Thymus (tissue), 11 donors: ENCODE data around the gene GPR68. TPM values are rescaled to one million over a fixed set of nuclear protein-coding genes. Genes with fewer than 3 reads are reported as not detected.
"Not testable (repeated sequence)": the region's sequence is repeated elsewhere in the genome, so short reads cannot be mapped to it uniquely, and the experiment has no call there.

Experiments
- DNase-seq, 9 donors: peaks; one replicate each; pipeline ENCODE4 v3.0.0-alpha.2; 2013; ENCODE audit warnings: low spot score in 9 of 9, low read depth in 6 of 9, missing footprints in 1 of 9
- H3K27ac ChIP-seq, 2 donors: one replicate each; pipeline ENCODE4 v1.5.1; 2013; ENCODE audit warnings: control low read depth in 1 of 2, low read depth in 1 of 2, low read length in 1 of 2, mild to moderate bottlenecking in 1 of 2, moderate library complexity in 1 of 2
- H3K27me3 ChIP-seq, 2 donors: one replicate each; pipeline ENCODE4 v1.5.1; 2013; ENCODE audit warnings: low read length in 1 of 2; ENCODE audit not compliant: control insufficient read depth in 2 of 2, insufficient read depth in 1 of 2
- H3K36me3 ChIP-seq, 2 donors: one replicate each; pipeline ENCODE4 v1.5.1; 2013; ENCODE audit warnings: low read length in 1 of 2, mild to moderate bottlenecking in 1 of 2, moderate library complexity in 1 of 2; ENCODE audit not compliant: control insufficient read depth in 2 of 2, insufficient read depth in 2 of 2
- H3K4me1 ChIP-seq, 2 donors: one replicate each; pipeline ENCODE4 v1.5.1; 2013; ENCODE audit warnings: low read length in 2 of 2; ENCODE audit not compliant: control insufficient read depth in 2 of 2, insufficient read depth in 2 of 2
- H3K4me3 ChIP-seq, 2 donors: one replicate each; pipeline ENCODE4 v1.5.1; 2013; ENCODE audit warnings: low read length in 2 of 2, control low read depth in 1 of 2, mild to moderate bottlenecking in 1 of 2
- H3K9me3 ChIP-seq, 2 donors: one replicate each; pipeline ENCODE4 v1.5.1; 2013; ENCODE audit warnings: low read length in 1 of 2, mild to moderate bottlenecking in 1 of 2; ENCODE audit not compliant: control insufficient read depth in 2 of 2, insufficient read depth in 1 of 2
- WGBS: extraction: QIAGEN DNeasy Blood & Tissue Kit; methylation state at CpG from one replicate; pipeline ENCODE4 v1.1.7; 2013; 5-methylcytosine and 5-hydroxymethylcytosine counted together
- polyA plus RNA-seq: library from polyadenylated mRNA; stranded (reverse); fragments of 200-250 nt; gene quantifications from one replicate; pipeline ENCODE4 v1.2.3, GENCODE V29; 2013
- total RNA-seq: library from RNA; stranded (reverse); fragments of 120-200 nt; gene quantifications from one replicate; pipeline ENCODE4 v1.2.4, GENCODE V29; 2013
- donor health status: healthy.

Gene GPR68
- total and polyA plus RNA-seq, 2 donors: 1.4 to 3.6 TPM

GRCh38 chr14:91229743-91230200 lies 14.7 kb downstream of the GPR68 start:
- peaks cover 4 to 5% of the 10 kb centered on the region in 2 donors for H3K36me3 ChIP-seq
- H3K4me1 ChIP-seq: peaks cover 31 to 48% of the 10 kb centered on the region in 2 donors
- no peaks in the 10 kb centered on the region for H3K27me3 ChIP-seq
- no peak overlapping the region for H3K4me3 ChIP-seq
- H3K9me3 ChIP-seq: no peaks in the 10 kb centered on the region
- H3K27ac ChIP-seq: peak overlapping the region; percentile 72 to 82
- 3% methylated on average over 6 of the region's 6 CpGs for WGBS
- DNase-seq: peak in 8 of 9 donors; percentile 55 to 92 (median 75)

DNA sequence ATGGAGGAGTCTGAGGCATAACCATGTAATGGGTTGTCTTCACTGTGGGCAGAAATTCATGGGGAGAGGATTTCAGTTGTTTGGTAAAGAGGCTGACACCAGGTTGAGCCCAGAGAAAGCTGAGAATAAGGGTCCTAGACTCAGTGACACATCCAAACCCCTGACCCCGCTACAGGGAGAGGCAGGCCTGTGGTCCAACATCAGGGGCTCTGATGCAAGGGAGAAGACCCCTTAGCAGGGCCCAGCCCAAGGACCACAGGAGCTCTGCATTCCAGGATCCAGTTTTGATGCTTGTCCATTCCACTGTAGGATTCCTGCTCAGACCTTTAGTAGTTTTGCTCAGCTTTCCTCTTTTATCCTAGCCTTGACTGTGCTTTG lies 15.5 kb downstream of the GPR68 start:
- Histone ChIP-seq H3K9me3 (no peaks in the 10 kb centered on the region), H3K36me3 (peaks cover 7% of the 10 kb centered on the region in 2 donors), H3K4me3 (no peak overlapping the region), H3K27me3 (no peaks in the 10 kb centered on the region), H3K27ac (no peak overlapping the region), H3K4me1 (peaks cover 31 to 49% of the 10 kb centered on the region in 2 donors)
- no peak for DNase-seq
- 100% methylated on average over 1 of the region's 1 CpG for WGBS

- no peak overlapping the region for H3K4me3 ChIP-seq
- H3K9me3 ChIP-seq: no peaks in the 10 kb centered on the region
- peaks cover 4 to 7% of the 10 kb centered on the region in 2 donors for H3K36me3 ChIP-seq
- WGBS: 90% methylated on average over 14 of the region's 14 CpGs
- H3K4me1 ChIP-seq: peaks cover 31 to 54% of the 10 kb centered on the region in 2 donors
- peak overlapping the region in 1 of 2 donors; percentile 12 for H3K27ac ChIP-seq
- no peaks in the 10 kb centered on the region for H3K27me3 ChIP-seq
- DNase-seq: peak in 1 of 9 donors; percentile 32
These were observed 16.1 kb downstream of the GPR68 start for GRCh38 chr14:91228112-91229004.

DNA sequence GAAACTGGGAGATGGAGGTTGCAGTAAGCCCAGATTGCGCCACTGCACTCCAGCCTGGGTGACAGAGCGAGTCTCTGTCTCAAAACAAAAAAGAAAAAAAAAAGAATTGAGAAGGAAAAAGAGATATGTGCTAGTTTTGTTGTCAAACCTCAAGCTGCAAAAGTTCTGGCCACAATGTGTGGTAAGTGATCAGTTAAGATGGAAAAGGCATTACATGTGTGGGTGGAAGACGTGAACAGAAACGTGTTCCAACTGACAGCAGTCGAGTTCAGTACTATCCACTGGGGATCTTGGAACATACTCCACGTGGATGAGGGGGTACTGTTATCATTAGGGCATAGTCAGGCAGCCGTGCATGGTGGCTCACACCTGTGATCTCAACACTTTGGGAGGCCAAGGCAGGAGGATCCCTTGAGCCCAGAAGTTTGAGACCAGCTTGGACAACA lies 17.3 kb downstream of the GPR68 start:
- no peak for DNase-seq
- H3K4me3 ChIP-seq: no peak overlapping the region
- H3K36me3 ChIP-seq: peaks cover 4 to 7% of the 10 kb centered on the region in 2 donors
- WGBS: 77% methylated on average over 7 of the region's 7 CpGs
- no peaks in the 10 kb centered on the region for H3K9me3 ChIP-seq
- H3K27ac ChIP-seq: peak overlapping the region in 1 of 2 donors; percentile 11
- H3K4me1 ChIP-seq: peaks cover 31 to 53% of the 10 kb centered on the region in 2 donors
- no peaks in the 10 kb centered on the region for H3K27me3 ChIP-seq

DNA sequence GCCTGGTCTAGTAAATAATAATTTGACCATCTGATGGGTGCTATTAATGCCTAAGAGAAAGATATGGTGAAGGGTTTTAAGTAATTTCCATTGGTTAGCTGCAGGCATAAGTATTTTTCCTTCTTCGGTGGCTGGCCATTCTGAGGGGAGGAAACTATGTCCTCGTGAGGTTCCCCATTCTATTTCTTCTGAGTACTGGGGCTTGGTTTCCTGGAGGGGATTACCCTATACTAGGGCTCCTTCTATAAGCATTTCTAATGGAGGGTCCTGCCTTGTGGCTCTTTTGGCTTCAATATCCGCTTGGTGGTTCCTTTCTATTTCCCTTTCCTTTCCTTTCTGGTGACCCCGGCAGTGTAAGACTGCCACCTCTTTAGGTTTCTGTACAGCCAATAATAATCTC lies 18.1 kb downstream of the GPR68 start:
- H3K4me1 ChIP-seq: peaks cover 31 to 44% of the 10 kb centered on the region in 2 donors
- H3K27me3 ChIP-seq, H3K4me3 ChIP-seq, H3K27ac ChIP-seq, H3K9me3 ChIP-seq, H3K36me3 ChIP-seq, DNase-seq: not testable (repeated sequence)
- WGBS: 91% methylated on average over 4 of the region's 4 CpGs

- Histone ChIP-seq H3K4me3 (no peak overlapping the region), H3K4me1 (peaks cover 22 to 36% of the 10 kb centered on the region in 2 donors), H3K9me3 (no peaks in the 10 kb centered on the region), H3K27ac (no peak overlapping the region), H3K27me3 (no peaks in the 10 kb centered on the region), H3K36me3 (peaks cover 4 to 15% of the 10 kb centered on the region in 2 donors)
- DNase-seq: no peak
- 98% methylated on average over 7 of the region's 7 CpGs for WGBS
These were observed 19.5 kb downstream of the GPR68 start for GRCh38 chr14:91225025-91225424.

GRCh38 chr14:91223028-91223783 lies 21.3 kb downstream of the GPR68 start:
- H3K4me1 ChIP-seq: peaks cover 4 to 18% of the 10 kb centered on the region in 2 donors
- H3K36me3 ChIP-seq: peaks cover 4 to 16% of the 10 kb centered on the region in 2 donors
- no peaks in the 10 kb centered on the region for H3K9me3 ChIP-seq
- 100% methylated on average over 1 of the region's 1 CpG for WGBS
- no peak overlapping the region for H3K27ac ChIP-seq
- DNase-seq: no peak
- no peaks in the 10 kb centered on the region for H3K27me3 ChIP-seq
- no peak overlapping the region for H3K4me3 ChIP-seq

GRCh38 chr14:91221270-91221669 lies 23.2 kb downstream of the GPR68 start:
- no peak overlapping the region for H3K27ac ChIP-seq
- H3K36me3 ChIP-seq: peaks cover 11 to 28% of the 10 kb centered on the region in 2 donors
- 100% methylated on average over 1 of the region's 1 CpG for WGBS
- DNase-seq: no peak
- H3K4me1 ChIP-seq: peaks cover 0 to 5% of the 10 kb centered on the region in 2 donors
- no peaks in the 10 kb centered on the region for H3K27me3 ChIP-seq
- no peak overlapping the region for H3K4me3 ChIP-seq
- no peaks in the 10 kb centered on the region for H3K9me3 ChIP-seq

DNA sequence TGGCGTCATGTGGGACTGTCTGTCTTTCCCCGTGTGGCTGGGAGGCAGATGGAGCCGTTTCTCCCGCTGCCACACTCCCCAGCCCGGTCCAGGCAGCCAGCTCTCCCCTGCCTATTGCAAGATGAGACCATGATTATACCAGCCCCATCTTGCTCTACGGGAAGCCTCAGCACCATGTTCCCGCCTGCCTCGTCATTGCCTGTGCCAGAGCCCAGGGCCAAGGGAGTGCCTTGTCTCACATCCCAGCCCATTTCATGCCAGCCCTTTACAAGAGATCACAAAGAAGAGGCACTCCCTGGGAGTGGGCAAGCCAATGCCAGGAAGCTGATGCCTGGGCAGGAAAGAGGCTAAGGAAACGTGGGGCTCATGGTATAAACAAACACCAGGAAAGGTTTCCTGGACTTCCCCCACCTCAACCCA lies 23.9 kb downstream of the GPR68 start:
- WGBS: 94% methylated on average over 9 of the region's 9 CpGs
- no peaks in the 10 kb centered on the region for H3K9me3 ChIP-seq
- H3K27me3 ChIP-seq: no peaks in the 10 kb centered on the region
- DNase-seq: no peak
- peaks cover 0 to 5% of the 10 kb centered on the region in 2 donors for H3K4me1 ChIP-seq
- H3K36me3 ChIP-seq: peaks cover 18 to 32% of the 10 kb centered on the region in 2 donors
- no peak overlapping the region for H3K27ac ChIP-seq
- no peak overlapping the region for H3K4me3 ChIP-seq
